HG02763 (cell line): ENCODE measurements around the gene AZIN2.
"Not testable (repeated sequence)": the region's sequence is repeated elsewhere in the genome, so short reads cannot be mapped to it uniquely, and the experiment has no call there.

ENCODE experiments used
- ATAC-seq: cut with Tn5 transposase; IDR thresholded peaks from one replicate; pipeline ENCODE4 v1.9.1; 2021; ENCODE audit warnings: mild to moderate bottlenecking, moderate library complexity; ENCODE audit not compliant: unreplicated experiment

Gene AZIN2

GRCh38 chr1:33056426-33056825, 24.5 kb upstream of the AZIN2 start:
- ATAC-seq: no peak

GRCh38 chr1:33057095-33057494, 23.9 kb upstream of the AZIN2 start:
- ATAC-seq: no peak

DNA sequence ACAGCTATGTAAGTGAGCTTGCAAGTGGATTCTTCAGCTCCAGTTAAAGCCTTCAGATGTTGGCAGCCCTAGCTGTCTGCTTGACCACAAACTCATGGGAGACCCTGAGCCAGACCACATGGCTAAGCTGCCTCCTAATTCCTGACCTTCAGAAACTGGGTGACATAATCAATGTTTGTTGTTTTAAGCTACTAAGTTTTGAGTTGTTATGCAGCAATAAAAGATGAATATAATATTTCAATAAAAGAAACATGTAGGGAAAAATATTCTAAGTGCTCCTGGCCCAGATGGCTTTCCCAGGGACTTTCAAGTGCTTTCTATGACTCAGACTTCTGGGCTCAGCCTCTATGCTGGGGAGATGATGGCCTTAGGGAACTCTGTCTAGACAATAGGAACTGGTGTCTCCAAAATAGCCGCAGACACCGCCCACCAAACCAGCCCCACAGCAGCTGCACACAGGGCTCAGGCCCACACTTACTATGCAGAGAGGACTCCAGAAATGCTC, 20.3 kb upstream of the AZIN2 start:
- no peak for ATAC-seq

GRCh38 chr1:33061834-33062233, 19.1 kb upstream of the AZIN2 start:
- no peak for ATAC-seq

GRCh38 chr1:33064284-33064683, 16.7 kb upstream of the AZIN2 start:
- ATAC-seq: not testable (repeated sequence)

GRCh38 chr1:33065301-33065700, 15.7 kb upstream of the AZIN2 start:
- ATAC-seq: no peak

- ATAC-seq: not testable (repeated sequence)
These were observed 14.5 kb upstream of the AZIN2 start for GRCh38 chr1:33066477-33066876.

- not testable (repeated sequence) for ATAC-seq
These were observed 12.8 kb upstream of the AZIN2 start for GRCh38 chr1:33068108-33068507.

- no peak for ATAC-seq
These were observed 10.3 kb upstream of the AZIN2 start for GRCh38 chr1:33070628-33071027.

- no peak for ATAC-seq
These were observed 8.2 kb upstream of the AZIN2 start for GRCh38 chr1:33072707-33073106.

GRCh38 chr1:33074193-33074945, 6.6 kb upstream of the AZIN2 start:
- ATAC-seq: no peak

GRCh38 chr1:33078030-33078591, 2.8 kb upstream of the AZIN2 start:
- no peak for ATAC-seq

DNA sequence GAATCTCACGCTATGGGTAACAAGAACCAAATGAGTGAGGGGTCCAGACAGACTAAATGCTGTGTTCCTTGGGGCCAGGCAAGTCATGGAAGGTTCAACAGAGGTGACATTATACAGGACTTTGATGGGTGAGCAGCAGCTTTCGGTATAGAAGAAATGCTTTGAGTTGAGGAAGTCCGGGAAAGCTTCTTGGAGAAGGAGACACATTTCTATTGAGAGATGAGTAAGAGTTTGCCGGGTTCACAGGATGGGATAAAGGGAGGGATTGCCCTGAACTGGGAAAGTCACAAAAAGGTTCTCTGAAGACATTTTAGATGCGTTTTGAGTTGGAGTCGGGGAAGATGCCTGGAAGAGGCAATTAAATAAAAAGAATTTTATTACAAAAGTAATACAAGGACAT, 580 bp upstream of the AZIN2 start:
- ATAC-seq: no peak

GRCh38 chr1:33081554-33082305, 777 bp downstream of the AZIN2 start:
- no peak for ATAC-seq

GRCh38 chr1:33082575-33083108, 1.7 kb downstream of the AZIN2 start:
- ATAC-seq: no peak

DNA sequence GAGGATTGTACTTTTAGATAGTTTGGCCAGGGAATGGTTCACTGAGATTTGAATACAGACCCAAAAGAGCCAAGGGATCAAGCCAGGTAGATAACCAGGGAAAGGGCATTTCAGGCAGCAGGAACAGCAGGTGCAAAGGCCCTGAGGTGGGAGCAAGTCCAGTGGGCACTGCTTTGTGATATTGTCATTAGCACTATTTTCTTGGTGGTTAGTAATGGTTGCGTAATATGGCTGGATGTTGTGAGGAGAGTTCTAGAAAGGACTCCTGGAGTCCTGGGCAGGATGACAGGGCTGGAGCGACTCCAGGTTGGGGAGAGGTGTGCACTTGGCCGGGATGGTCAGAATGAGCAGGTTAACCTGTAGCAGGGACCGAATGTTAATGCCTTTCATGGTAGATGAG, 4.4 kb downstream of the AZIN2 start:
- ATAC-seq: no peak

GRCh38 chr1:33086384-33086850, 5.5 kb downstream of the AZIN2 start:
- no peak for ATAC-seq

DNA sequence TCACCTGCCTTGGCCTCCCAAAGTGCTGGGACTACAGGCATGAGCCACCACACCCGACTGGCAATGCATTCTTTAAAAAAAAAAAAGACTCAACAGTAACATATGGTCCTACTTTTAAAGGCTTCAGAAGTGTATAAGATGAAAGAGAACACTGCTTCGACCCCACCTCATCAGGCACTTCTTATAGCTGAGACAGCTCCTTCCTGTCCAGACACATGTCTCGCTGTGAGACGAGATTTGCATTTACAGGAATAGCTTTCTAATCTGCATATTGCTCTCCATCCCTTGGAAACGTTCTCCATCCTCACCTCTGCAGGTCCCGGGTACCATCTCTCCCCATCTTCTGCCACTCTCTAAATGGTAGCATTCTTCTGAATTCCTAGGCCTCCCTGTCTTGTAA, 6.7 kb downstream of the AZIN2 start:
- ATAC-seq: no peak

DNA sequence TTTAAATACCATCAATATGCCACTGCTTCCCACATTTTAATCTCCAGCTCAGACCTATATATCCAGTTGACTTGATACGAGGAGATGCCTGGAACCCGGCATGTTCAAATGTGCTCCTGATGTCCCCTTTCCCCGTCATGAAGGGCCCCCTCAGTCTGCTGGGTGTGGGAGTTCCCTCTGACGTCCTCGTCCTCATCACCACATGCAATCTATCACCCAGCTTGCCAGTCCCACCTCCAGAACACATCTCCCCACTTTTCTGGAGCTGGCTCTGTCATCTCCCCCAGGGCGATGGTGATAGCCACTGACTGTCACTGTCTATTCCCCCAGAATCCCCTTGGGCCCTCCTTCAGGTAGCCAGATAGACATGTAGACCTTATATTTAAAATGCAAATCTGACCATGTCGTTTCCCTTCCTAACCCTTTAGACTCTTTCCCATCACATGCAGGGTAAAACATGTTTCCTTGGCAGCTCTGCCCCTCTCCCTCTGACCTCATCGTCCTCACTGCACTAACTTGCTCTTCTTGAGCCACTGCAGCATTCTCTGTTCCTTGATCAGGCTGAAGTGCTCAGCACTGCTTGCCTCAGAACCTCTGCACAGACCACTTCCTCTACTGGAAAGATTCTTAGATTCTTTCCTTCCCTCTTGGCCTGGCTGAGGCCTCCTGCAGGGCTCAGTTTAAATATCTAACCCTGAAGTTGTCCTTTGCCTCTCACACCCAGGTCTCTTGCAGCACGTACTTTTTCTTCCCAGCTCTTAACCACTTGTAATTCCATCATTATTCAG, 7.4 kb downstream of the AZIN2 start:
- ATAC-seq: no peak

DNA sequence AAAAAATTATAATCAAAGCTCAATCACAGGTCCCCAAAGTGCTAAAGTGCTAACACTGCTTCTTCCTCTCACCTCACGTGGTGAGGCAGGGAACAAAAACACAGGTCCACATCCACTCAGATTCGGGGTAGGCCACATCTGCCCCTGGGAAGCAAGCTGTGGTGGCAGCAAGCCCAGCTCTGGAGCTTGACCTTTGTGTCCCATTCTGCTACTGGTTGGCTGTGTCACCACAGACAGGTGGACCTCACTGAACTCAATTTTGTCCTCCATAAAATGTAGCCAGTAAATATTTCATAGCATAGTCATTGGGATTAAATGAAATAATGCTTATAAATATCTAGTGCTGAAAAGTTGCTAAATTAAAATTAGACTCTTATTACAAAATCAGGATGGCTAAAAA, 8.5 kb downstream of the AZIN2 start:
- no peak for ATAC-seq

- ATAC-seq: no peak
These were observed 11.5 kb downstream of the AZIN2 start for GRCh38 chr1:33092438-33092837.
